Neural cell (in vitro differentiated cells): ENCODE results near the gene MKNK1. TPM values are rescaled to one million over a fixed set of nuclear protein-coding genes. Genes with fewer than 3 reads are reported as not detected.

Source experiments
- H2AFZ ChIP-seq: fragments of 200-600, 300-800 bp; sonication (generic), shearing (Covaris generic); 2 replicates; pipeline ENCODE4 v1.6.0; 2014; ENCODE audit warnings: low read depth, mild to moderate bottlenecking, antibody characterized with exemption, low read length, moderate library complexity
- H3F3A ChIP-seq: fragments of 200-600 bp; shearing (Covaris generic); 2 replicates; pipeline ENCODE4 v1.6.1; 2016; ENCODE audit warnings: mild to moderate bottlenecking, moderate library complexity, mixed read lengths, antibody characterized with exemption, low read length; ENCODE audit not compliant: insufficient read depth, poor library complexity, severe bottlenecking
- H3K27ac ChIP-seq: fragments of 200-600, 300-800 bp; sonication (generic), shearing (Covaris generic); 2 replicates; pipeline ENCODE4 v1.5.1; 2014; ENCODE audit warnings: mild to moderate bottlenecking, low read length, moderate library complexity
- H3K27me3 ChIP-seq: fragments of 300-800, 200-600 bp; sonication (generic), shearing (Covaris generic); 2 replicates; pipeline ENCODE4 v1.6.0; 2014; ENCODE audit warnings: mild to moderate bottlenecking, low read depth, low read length, moderate library complexity; ENCODE audit not compliant: insufficient read depth
- H3K36me3 ChIP-seq: fragments of 300-800, 200-600 bp; sonication (generic), shearing (Covaris generic); 2 replicates; pipeline ENCODE4 v1.5.1; 2014; ENCODE audit warnings: mild to moderate bottlenecking, antibody characterized with exemption, low read length, moderate library complexity; ENCODE audit not compliant: insufficient read depth
- H3K4me2 ChIP-seq: fragments of 300-800, 200-600 bp; sonication (generic), shearing (Covaris generic); 2 replicates; pipeline ENCODE4 v1.6.0; 2014; ENCODE audit warnings: mild to moderate bottlenecking, low read length
- H3K4me3 ChIP-seq: fragments of 300-800, 200-600 bp; sonication (generic), shearing (Covaris generic); 2 replicates; pipeline ENCODE4 v1.5.1; 2014; ENCODE audit warnings: mild to moderate bottlenecking, low read length, moderate library complexity
- H3K79me2 ChIP-seq: fragments of 200-600 bp; shearing (Covaris generic); replicated peaks from 2 replicates; pipeline ENCODE4 v1.6.0; 2014; ENCODE audit warnings: mild to moderate bottlenecking, low read length, moderate library complexity; ENCODE audit not compliant: insufficient read depth
- H3K9ac ChIP-seq: fragments of 300-800, 200-600 bp; sonication (generic), shearing (Covaris generic); 2 replicates; pipeline ENCODE4 v1.6.1; 2016; ENCODE audit warnings: mild to moderate bottlenecking, low read length, mixed read lengths
- H3K9me2 ChIP-seq: fragments of 200-600 bp; shearing (Covaris generic); 2 replicates; pipeline ENCODE4 v1.6.1; 2016; ENCODE audit warnings: mild to moderate bottlenecking, low read length, mixed read lengths; ENCODE audit not compliant: insufficient read depth
- H3K9me3 ChIP-seq: fragments of 200-600, 300-800 bp; sonication (generic), shearing (Covaris generic); 2 replicates; pipeline ENCODE4 v1.6.1; 2016; ENCODE audit warnings: mild to moderate bottlenecking, mixed run types, low read length, moderate library complexity, mixed read lengths
- H4K20me1 ChIP-seq: fragments of 200-600 bp; shearing (Covaris generic); 2 replicates; pipeline ENCODE4 v1.6.1; 2016; ENCODE audit warnings: mild to moderate bottlenecking, mixed run types; ENCODE audit not compliant: insufficient read depth
- EP300 ChIP-seq: fragments of 450-650 bp; conservative IDR thresholded peaks from 2 replicates; pipeline ENCODE4 v1.6.1; 2014; ENCODE audit warnings: antibody characterized with exemption, mild to moderate bottlenecking, moderate library complexity; ENCODE audit not compliant: poor library complexity, severe bottlenecking
- EZH2 ChIP-seq: fragments of 200-600, 300-800 bp; shearing (Covaris generic), sonication (generic); IDR thresholded peaks from 2 replicates; pipeline ENCODE4 v1.6.1; 2014; ENCODE audit warnings: antibody characterized with exemption, low read length, borderline replicate concordance, mild to moderate bottlenecking; ENCODE audit not compliant: insufficient read depth, poor library complexity, severe bottlenecking
- MXI1 ChIP-seq: fragments of 450-650 bp; conservative IDR thresholded peaks from 2 replicates; pipeline ENCODE4 v1.6.1; 2014; ENCODE audit warnings: antibody characterized with exemption, mild to moderate bottlenecking; ENCODE audit not compliant: poor library complexity, severe bottlenecking
- POLR2AphosphoS5 ChIP-seq: IDR thresholded peaks from 2 replicates; pipeline ENCODE4 v1.6.1; 2012
- RAD21 ChIP-seq: fragments of 450-650 bp; conservative IDR thresholded peaks from 2 replicates; pipeline ENCODE4 v1.6.1; 2014; ENCODE audit warnings: antibody characterized with exemption, mild to moderate bottlenecking, moderate library complexity
- SMC3 ChIP-seq: fragments of 450-650 bp; conservative IDR thresholded peaks from 2 replicates; pipeline ENCODE4 v1.6.1; 2014; ENCODE audit warnings: antibody characterized with exemption, mild to moderate bottlenecking, moderate library complexity; ENCODE audit not compliant: poor library complexity
- TAF1 ChIP-seq: IDR thresholded peaks from 2 replicates; pipeline ENCODE4 v1.6.1; 2012; ENCODE audit warnings: low read depth
- polyA plus RNA-seq: library from polyadenylated mRNA; depleted of rRNA; stranded (reverse); fragments of >200 nt; gene quantifications from 2 replicates; pipeline ENCODE4 v1.2.3, GENCODE V29; 2014
- TF ChIP-seq, protein P1 (sequence below): IDR thresholded peaks from 2 replicates; pipeline ENCODE4 v1.6.1; 2012; ENCODE audit warnings: borderline replicate concordance
- TF ChIP-seq, protein P2 (sequence below): fragments of 450-650 bp; IDR thresholded peaks from 2 replicates; pipeline ENCODE4 v1.5.1; 2014; ENCODE audit warnings: antibody characterized with exemption, mild to moderate bottlenecking, moderate library complexity; ENCODE audit not compliant: poor library complexity, severe bottlenecking

Gene MKNK1
- polyA plus RNA-seq, 1 donor from 2014 or later, result 9.6 TPM

DNA sequence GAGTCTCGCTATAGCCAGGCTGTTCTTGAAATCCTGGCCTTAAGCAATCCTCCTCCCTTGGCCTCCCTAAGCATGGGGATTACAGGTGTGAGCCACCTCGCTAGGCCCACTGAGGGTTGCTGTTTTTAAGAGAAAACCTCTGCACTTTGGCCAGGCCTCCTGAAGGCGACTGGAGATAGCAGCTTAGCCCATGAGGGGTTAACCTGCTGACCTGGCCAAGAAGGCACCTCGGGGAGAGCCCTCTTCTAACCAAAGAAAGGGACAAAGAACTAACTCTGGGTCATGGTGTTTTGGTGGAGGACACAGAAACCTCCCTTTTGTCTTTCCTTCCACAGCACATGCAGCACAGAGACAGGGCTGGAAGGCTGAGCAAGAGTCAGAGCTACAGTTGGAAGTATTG is 35.0 kb downstream of the MKNK1 start:
- no peak overlapping the region for H3K4me3 ChIP-seq
- H3K79me2 ChIP-seq, result no peaks in the 10 kb centered on the region
- H2AFZ ChIP-seq, result no peak overlapping the region
- H4K20me1 ChIP-seq, result no peaks in the 10 kb centered on the region
- no peaks in the 10 kb centered on the region for H3K27me3 ChIP-seq
- TF ChIP-seq, protein P1, sequence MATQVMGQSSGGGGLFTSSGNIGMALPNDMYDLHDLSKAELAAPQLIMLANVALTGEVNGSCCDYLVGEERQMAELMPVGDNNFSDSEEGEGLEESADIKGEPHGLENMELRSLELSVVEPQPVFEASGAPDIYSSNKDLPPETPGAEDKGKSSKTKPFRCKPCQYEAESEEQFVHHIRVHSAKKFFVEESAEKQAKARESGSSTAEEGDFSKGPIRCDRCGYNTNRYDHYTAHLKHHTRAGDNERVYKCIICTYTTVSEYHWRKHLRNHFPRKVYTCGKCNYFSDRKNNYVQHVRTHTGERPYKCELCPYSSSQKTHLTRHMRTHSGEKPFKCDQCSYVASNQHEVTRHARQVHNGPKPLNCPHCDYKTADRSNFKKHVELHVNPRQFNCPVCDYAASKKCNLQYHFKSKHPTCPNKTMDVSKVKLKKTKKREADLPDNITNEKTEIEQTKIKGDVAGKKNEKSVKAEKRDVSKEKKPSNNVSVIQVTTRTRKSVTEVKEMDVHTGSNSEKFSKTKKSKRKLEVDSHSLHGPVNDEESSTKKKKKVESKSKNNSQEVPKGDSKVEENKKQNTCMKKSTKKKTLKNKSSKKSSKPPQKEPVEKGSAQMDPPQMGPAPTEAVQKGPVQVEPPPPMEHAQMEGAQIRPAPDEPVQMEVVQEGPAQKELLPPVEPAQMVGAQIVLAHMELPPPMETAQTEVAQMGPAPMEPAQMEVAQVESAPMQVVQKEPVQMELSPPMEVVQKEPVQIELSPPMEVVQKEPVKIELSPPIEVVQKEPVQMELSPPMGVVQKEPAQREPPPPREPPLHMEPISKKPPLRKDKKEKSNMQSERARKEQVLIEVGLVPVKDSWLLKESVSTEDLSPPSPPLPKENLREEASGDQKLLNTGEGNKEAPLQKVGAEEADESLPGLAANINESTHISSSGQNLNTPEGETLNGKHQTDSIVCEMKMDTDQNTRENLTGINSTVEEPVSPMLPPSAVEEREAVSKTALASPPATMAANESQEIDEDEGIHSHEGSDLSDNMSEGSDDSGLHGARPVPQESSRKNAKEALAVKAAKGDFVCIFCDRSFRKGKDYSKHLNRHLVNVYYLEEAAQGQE, result no peak
- TF ChIP-seq TAF1 (no peak), RAD21 (no peak), EP300 (no peak), MXI1 (no peak), SMC3 (no peak), EZH2 (no peak), POLR2AphosphoS5 (no peak)
- TF ChIP-seq, protein P2, sequence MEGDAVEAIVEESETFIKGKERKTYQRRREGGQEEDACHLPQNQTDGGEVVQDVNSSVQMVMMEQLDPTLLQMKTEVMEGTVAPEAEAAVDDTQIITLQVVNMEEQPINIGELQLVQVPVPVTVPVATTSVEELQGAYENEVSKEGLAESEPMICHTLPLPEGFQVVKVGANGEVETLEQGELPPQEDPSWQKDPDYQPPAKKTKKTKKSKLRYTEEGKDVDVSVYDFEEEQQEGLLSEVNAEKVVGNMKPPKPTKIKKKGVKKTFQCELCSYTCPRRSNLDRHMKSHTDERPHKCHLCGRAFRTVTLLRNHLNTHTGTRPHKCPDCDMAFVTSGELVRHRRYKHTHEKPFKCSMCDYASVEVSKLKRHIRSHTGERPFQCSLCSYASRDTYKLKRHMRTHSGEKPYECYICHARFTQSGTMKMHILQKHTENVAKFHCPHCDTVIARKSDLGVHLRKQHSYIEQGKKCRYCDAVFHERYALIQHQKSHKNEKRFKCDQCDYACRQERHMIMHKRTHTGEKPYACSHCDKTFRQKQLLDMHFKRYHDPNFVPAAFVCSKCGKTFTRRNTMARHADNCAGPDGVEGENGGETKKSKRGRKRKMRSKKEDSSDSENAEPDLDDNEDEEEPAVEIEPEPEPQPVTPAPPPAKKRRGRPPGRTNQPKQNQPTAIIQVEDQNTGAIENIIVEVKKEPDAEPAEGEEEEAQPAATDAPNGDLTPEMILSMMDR, result no peak
- H3F3A ChIP-seq, result no peaks in the 10 kb centered on the region
- no peaks in the 10 kb centered on the region for H3K9me2 ChIP-seq
- H3K27ac ChIP-seq, result no peak overlapping the region
- H3K9ac ChIP-seq, result no peak overlapping the region
- H3K9me3 ChIP-seq, result peaks cover 6% of the 10 kb centered on the region
- no peak overlapping the region for H3K4me2 ChIP-seq
- H3K36me3 ChIP-seq, result peaks cover 5% of the 10 kb centered on the region

DNA sequence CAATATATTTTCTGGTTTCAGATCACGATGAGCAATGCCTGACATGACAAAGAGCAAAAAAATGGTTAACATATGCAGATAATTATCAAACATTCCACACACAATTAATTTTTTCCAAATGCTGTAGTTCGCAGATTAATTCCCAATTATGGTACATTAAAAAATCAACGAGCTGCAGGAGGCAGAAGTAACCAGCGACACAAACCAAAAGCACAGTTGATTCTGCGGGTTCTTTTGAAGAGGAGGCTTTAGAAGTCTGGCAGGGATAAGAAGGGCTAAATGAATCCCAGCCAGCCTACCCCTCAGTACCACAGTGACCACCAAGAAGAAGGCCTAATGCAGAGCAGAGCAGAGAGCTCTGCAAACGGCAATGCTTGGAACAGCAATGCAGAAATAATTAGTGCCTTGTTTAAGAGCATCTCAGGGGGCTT is 35.6 kb downstream of the MKNK1 start:
- TF ChIP-seq SMC3, result no peak
- no peak for TF ChIP-seq EP300
- TF ChIP-seq MXI1, result no peak
- no peak for TF ChIP-seq TAF1
- TF ChIP-seq, protein P2, result no peak
- TF ChIP-seq EZH2, result no peak
- TF ChIP-seq POLR2AphosphoS5, result no peak
- no peak for TF ChIP-seq RAD21
- TF ChIP-seq, protein P1, result no peak
- no peak overlapping the region for H3K4me2 ChIP-seq

More for the DNA sequence above, 35.6 kb downstream of the MKNK1 start:
- Histone ChIP-seq H3K9ac (no peak overlapping the region), H3K27me3 (no peaks in the 10 kb centered on the region), H4K20me1 (no peaks in the 10 kb centered on the region), H3K36me3 (peaks cover 5% of the 10 kb centered on the region), H3K4me3 (no peak overlapping the region), H3K9me2 (no peaks in the 10 kb centered on the region), H2AFZ (no peak overlapping the region), H3K79me2 (no peaks in the 10 kb centered on the region), H3F3A (no peaks in the 10 kb centered on the region), H3K9me3 (peaks cover 6% of the 10 kb centered on the region), H3K27ac (no peak overlapping the region)
